NB4 (cell line): ENCODE data around the gene RAB3IL1.

Experiments used
- MYC ChIP-seq: IDR thresholded peaks from 2 replicates; pipeline ENCODE4 v1.6.1; 2011; ENCODE audit warnings: low read depth, low read length
- TF ChIP-seq, protein P1 (sequence below): IDR thresholded peaks from one replicate; pipeline ENCODE4 v1.5.1; 2012; ENCODE audit warnings: low read depth, low read length

DNA sequence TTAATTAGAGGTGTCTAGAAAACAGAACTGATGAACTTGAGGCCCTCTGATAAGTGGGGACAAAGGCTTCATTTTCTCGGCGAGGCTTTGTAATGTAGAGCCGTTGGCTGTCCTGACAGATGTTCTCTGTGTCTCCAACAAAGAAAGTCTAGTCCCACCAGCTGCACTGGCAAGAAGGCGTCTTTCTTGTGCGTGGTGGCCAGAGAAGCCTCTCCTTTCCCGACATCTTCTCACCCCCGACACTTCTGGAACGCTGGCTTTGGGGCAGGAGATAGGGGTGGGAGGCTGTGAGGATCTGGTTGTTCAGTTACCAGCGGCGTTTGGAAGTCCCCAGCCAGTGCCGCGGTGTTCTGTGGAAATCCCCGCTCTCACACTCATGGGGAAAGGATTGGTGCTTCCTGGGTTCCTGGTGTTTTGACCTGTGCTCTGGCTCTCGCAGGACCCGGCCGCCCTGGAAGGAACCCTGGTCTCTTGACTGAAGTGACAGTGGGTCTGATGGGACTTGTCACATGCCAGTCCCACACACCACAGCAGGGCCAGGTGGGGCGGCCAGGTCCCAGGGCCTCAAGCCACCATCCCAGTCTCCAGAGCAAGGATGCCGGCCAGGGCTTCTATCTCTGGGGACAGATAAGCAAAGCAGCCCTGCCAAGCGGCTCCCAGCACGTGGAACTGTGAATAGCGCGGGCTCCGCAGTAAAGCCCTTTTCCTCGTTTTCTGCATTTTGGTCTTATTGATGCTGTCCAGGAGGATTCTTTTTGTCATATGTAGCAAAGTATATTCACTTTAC is 66.1 kb downstream of the RAB3IL1 start:
- TF ChIP-seq, protein P1, sequence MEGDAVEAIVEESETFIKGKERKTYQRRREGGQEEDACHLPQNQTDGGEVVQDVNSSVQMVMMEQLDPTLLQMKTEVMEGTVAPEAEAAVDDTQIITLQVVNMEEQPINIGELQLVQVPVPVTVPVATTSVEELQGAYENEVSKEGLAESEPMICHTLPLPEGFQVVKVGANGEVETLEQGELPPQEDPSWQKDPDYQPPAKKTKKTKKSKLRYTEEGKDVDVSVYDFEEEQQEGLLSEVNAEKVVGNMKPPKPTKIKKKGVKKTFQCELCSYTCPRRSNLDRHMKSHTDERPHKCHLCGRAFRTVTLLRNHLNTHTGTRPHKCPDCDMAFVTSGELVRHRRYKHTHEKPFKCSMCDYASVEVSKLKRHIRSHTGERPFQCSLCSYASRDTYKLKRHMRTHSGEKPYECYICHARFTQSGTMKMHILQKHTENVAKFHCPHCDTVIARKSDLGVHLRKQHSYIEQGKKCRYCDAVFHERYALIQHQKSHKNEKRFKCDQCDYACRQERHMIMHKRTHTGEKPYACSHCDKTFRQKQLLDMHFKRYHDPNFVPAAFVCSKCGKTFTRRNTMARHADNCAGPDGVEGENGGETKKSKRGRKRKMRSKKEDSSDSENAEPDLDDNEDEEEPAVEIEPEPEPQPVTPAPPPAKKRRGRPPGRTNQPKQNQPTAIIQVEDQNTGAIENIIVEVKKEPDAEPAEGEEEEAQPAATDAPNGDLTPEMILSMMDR = no peak
- TF ChIP-seq MYC = no peak
